HG02885 (cell line): ENCODE measurements around the gene SLC11A1.

Experiments used
- ATAC-seq: cut with Tn5 transposase; IDR thresholded peaks from one replicate; pipeline ENCODE4 v1.9.1; 2021; ENCODE audit warnings: mild to moderate bottlenecking; ENCODE audit not compliant: unreplicated experiment, poor library complexity

SLC11A1 gene

GRCh38 chr2:218381916-218382366 lies at the start of gene SLC11A1:
Gene SLC11A1, plus strand, starts transcription at chr2:218382273. Its CDS starts 96 bp downstream, at chr2:218382369.
- ATAC-seq: no peak

GRCh38 chr2:218332288-218332687 lies 49.8 kb upstream of the SLC11A1 start:
- no peak for ATAC-seq

GRCh38 chr2:218332920-218333645 lies 49.0 kb upstream of the SLC11A1 start:
- no peak for ATAC-seq

GRCh38 chr2:218334531-218334930 lies 47.5 kb upstream of the SLC11A1 start:
- ATAC-seq: no peak

- ATAC-seq: no peak
Measured at GRCh38 chr2:218340656-218341055, 41.4 kb upstream of the SLC11A1 start.

GRCh38 chr2:218341381-218341780 lies 40.7 kb upstream of the SLC11A1 start:
- ATAC-seq: no peak

- no peak for ATAC-seq
Measured at GRCh38 chr2:218342837-218343236, 39.2 kb upstream of the SLC11A1 start.

- no peak for ATAC-seq
Measured at GRCh38 chr2:218343591-218343990, 38.5 kb upstream of the SLC11A1 start.

GRCh38 chr2:218344090-218344754 lies 37.9 kb upstream of the SLC11A1 start:
- no peak for ATAC-seq

GRCh38 chr2:218344755-218345417 lies 37.2 kb upstream of the SLC11A1 start:
- no peak for ATAC-seq

GRCh38 chr2:218345491-218346236 lies 36.4 kb upstream of the SLC11A1 start:
- ATAC-seq: no peak

- ATAC-seq: no peak
Measured at GRCh38 chr2:218347172-218347571, 34.9 kb upstream of the SLC11A1 start.

GRCh38 chr2:218354045-218354444 lies 28.0 kb upstream of the SLC11A1 start:
- ATAC-seq: no peak

- ATAC-seq: no peak
Measured at GRCh38 chr2:218354850-218355443, 27.1 kb upstream of the SLC11A1 start.

- no peak for ATAC-seq
Measured at GRCh38 chr2:218357236-218358177, 24.6 kb upstream of the SLC11A1 start.

- no peak for ATAC-seq
Measured at GRCh38 chr2:218360453-218360852, 21.6 kb upstream of the SLC11A1 start.

GRCh38 chr2:218362606-218363005 lies 19.5 kb upstream of the SLC11A1 start:
- no peak for ATAC-seq

- ATAC-seq: no peak
Measured at GRCh38 chr2:218363736-218364135, 18.3 kb upstream of the SLC11A1 start.

- ATAC-seq: no peak
Measured at GRCh38 chr2:218364196-218364595, 17.9 kb upstream of the SLC11A1 start.
